ENCODE results near the gene FASN.

The FASN gene

DNA sequence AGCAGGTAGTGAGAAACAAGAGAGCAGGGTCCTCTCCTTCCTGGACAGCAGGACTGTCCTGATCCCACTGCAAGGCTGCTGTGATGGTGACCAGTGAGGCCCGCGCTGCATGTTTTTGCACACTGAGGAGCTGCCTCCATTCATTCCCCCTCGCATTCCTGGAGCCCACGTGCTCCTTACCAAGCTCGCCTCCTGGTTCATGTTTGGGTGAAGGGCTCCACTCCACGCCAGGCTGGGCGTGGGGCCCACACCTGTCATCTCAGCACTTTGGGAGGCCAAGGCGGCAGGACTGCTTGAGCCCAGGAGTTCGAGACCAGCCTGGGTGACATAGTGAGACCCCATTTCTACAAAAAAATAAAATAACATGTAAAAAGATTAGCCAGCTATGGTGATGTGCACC is 15.4 kb upstream of the FASN start:
- TF ChIP-seq, protein P1, sequence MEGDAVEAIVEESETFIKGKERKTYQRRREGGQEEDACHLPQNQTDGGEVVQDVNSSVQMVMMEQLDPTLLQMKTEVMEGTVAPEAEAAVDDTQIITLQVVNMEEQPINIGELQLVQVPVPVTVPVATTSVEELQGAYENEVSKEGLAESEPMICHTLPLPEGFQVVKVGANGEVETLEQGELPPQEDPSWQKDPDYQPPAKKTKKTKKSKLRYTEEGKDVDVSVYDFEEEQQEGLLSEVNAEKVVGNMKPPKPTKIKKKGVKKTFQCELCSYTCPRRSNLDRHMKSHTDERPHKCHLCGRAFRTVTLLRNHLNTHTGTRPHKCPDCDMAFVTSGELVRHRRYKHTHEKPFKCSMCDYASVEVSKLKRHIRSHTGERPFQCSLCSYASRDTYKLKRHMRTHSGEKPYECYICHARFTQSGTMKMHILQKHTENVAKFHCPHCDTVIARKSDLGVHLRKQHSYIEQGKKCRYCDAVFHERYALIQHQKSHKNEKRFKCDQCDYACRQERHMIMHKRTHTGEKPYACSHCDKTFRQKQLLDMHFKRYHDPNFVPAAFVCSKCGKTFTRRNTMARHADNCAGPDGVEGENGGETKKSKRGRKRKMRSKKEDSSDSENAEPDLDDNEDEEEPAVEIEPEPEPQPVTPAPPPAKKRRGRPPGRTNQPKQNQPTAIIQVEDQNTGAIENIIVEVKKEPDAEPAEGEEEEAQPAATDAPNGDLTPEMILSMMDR (IDR thresholded peaks at IDR 0.05; ENCODE audit: low read depth, low read length, missing control alignments) = no peak

DNA sequence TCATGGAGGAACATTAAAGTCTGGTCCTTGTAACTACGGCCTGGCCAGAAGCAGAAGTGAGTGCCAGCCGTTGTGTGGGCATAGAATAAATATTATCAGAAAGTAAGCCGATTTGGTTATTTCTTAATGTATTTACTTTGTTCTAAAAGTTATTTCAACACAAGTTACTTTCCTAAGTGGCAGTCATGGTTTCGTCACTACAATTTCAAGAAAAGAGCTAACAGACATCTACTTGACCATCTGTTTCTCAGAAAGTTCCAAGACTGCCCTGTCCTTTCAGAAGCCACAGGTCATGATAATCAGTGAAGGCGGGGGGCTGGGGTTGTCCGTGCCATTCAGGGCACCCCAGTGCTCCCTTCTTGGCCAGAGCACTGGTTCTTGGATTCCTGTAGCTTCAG is 14.9 kb upstream of the FASN start:
- no peak for DNase-seq (ENCODE audit: low read depth)
- in situ Hi-C loops (cut with HindIII; ENCODE audit: low sequenced_read_pairs) = no loop called here
- TF ChIP-seq, protein P1 (IDR thresholded peaks at IDR 0.05; ENCODE audit: low read depth, low read length, missing control alignments) = no peak
- H3K4me3 ChIP-seq (ENCODE audit: low read depth, low read length) = no peak overlapping the region

More for the DNA sequence above, 15.4 kb upstream of the FASN start:
- H3K4me3 ChIP-seq (ENCODE audit: low read depth, low read length) = no peak overlapping the region
- no peak for DNase-seq (ENCODE audit: low read depth)
- in situ Hi-C loops (cut with HindIII; ENCODE audit: low sequenced_read_pairs) = no loop called here

DNA sequence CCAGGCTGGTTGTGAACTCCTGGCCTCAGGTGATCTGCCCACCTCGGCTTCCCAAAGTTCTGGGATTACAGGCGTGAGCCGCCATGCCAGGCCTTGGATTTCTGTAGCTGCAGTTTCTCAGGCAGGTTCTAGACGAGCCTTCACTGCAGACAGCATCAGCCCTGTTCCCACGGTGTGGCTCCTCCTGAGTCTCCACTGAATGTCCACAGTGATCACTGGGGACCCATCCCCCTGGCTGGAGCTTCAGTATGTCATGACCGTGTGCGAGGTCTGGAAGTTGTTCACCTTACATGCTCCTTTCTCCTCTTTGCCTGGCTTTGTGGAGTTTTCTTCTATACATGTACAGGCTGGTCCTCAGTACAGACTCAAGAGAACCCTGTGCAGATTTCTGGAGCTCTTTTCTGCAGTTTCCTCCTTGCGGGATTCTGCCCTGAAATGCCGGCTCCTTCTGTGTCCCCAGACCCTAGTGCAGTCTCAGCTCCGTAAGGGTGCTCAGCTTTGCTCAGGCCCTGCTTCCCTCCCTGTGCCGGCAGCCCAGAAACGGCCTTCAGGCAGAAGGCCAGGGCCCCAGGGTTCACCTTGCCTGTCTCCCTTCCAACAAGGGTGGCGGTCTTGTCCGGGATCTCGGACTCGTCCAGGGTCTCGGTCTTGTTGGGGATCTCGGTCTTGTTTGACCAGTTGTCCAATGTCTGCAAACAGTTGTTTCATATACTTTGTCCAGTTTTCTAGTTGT is 14.3 kb upstream of the FASN start:
- DNase-seq (ENCODE audit: low read depth) = no peak
- in situ Hi-C loops (cut with HindIII; ENCODE audit: low sequenced_read_pairs) = no loop called here
- TF ChIP-seq, protein P1 (IDR thresholded peaks at IDR 0.05; ENCODE audit: low read depth, low read length, missing control alignments) = no peak
- H3K4me3 ChIP-seq (ENCODE audit: low read depth, low read length) = no peak overlapping the region

DNA sequence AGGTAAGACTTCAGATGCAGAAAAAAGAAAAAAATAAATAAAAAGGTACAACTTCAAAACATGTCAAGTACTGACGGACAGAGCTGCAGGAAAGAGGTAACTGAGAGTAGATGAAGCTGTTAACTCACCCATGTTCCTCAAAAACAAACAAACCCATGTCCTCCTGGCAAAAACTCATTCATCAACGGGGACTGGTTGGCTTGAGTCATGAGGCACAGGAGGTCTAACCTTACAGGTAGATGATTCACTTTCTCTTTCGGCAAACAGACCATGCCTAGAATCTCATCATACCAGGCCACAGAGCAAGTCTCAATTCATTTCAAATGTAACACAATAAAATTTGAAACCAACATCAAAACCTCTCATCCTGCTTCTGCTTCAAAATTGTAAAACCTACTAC is 12.3 kb upstream of the FASN start:
- TF ChIP-seq, protein P1 (IDR thresholded peaks at IDR 0.05; ENCODE audit: low read depth, low read length, missing control alignments) = no peak
- in situ Hi-C loops (cut with HindIII; ENCODE audit: low sequenced_read_pairs) = no loop called here

DNA sequence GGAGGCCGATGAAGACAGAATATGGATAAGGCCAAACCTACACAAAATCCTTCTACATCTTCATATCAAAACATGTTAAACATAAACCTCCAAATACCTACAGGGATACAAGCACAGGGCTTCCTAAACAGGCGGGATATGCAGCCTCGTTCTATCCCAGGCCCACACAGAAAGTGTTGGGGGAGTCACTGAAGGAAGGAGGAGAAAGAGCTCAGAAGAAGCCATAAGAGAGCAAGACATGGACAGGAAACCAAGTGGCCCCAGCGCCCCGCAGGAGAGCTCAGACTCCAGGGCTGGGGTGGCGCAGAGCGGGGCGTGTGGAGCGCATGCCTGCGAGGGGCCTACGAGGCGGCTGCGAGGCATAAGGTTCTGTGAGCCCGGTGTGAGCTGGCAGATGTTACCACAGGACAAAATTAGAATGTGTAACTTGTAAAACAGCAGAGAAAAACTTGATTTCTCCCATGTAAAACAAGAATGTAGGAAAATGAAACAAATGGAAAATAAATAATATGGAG is 11.0 kb upstream of the FASN start:
- DNase-seq (ENCODE audit: low read depth) = no peak
- TF ChIP-seq, protein P1 (IDR thresholded peaks at IDR 0.05; ENCODE audit: low read depth, low read length, missing control alignments) = no peak
- in situ Hi-C loops (cut with HindIII; ENCODE audit: low sequenced_read_pairs) = no loop called here
- no peak overlapping the region for H3K4me3 ChIP-seq (ENCODE audit: low read depth, low read length)

More for the DNA sequence above, 12.3 kb upstream of the FASN start:
- no peak overlapping the region for H3K4me3 ChIP-seq (ENCODE audit: low read depth, low read length)
- DNase-seq (ENCODE audit: low read depth) = no peak

DNA sequence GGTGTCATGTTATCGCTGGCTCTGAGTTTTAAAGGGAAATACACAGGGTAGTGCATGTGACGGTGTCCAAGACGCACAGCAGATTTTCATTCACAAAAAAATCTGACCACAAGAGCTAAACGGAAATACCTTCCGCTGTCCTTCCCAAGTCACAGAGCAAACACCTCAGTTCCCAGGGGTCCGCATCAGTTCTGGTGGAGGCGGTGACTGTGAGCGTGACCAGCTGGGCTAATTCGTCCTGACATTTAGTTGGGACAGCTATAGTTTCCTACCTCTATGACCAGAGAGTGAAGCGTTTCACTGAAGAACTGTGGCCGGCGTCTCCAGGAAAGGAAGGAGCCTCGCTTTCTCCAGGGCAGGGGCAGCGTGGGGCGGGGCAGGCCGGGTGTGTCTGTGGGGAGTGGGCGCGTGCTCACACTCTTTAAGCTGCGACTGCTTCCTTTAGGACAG is 10.5 kb upstream of the FASN start:
- TF ChIP-seq, protein P1 (IDR thresholded peaks at IDR 0.05; ENCODE audit: low read depth, low read length, missing control alignments) = no peak
- no peak overlapping the region for H3K4me3 ChIP-seq (ENCODE audit: low read depth, low read length)
- DNase-seq (ENCODE audit: low read depth) = no peak
- in situ Hi-C loops (cut with HindIII; ENCODE audit: low sequenced_read_pairs) = no loop called here
